ENCODE data around the gene HAVCR1. TPM values are rescaled to one million over a fixed set of nuclear protein-coding genes. Genes with fewer than 3 reads are reported as not detected.
"Not testable (repeated sequence)": the region's sequence is repeated elsewhere in the genome, so short reads cannot be mapped to it uniquely, and the experiment has no call there.

Gene HAVCR1
- total RNA-seq, 1 donor from 2014 or later: not detected

DNA sequence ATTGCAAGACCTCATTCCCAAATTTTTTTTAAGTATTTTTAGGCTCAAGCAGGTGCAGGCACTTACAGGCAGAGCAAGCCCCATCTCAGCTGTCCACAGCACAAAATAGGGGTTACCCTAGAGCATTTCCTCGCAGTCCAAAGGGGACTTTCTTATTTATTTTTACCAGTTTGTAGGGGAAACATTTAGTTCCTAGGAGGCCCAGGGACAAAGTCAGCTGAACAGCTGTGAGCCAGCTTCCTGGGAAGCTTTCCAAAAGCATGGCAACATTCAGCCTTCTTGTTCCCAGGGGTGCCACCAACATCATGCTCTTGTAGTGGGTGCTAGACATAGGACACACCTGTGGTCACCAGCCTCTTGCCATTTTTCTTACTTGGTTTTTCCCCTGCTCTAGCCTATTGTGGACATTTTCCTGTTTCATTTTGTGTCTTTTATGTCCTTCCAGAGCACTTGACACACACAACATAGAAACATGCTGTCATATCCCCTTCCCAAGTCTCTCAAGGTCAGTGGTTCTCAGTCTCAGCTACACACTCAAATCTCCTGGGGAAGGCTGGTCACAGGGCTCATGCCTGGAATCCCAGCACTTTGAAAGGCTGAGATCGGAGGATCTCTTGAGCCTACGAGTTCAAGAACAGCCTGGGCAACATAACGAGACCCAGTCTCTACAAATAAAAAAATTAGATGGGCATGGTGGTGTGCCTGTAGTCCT lies 38.2 kb downstream of the HAVCR1 start:
- ATAC-seq (ENCODE audit: poor library complexity) (peak; percentile 74), DNase-seq (no peak)
- intact Hi-C loops (cut with DNase I): no loop called here

DNA sequence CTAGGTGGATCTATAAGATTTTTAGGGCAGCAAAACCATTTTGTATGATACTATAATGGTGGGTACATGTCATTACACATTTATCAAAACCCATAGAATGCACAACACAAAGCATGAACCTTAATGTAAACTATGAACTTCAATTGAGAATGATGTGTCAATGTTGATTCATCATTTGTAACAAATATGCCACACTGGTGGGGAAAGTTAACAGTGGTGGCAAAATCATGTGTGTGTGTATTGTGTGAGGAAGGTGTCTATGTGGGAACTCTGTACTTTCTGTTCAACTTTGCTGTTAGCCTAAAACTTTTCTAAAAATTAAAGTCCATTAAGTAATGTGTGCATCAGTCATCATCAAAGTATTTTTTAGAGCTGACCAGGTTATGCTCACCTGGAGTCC lies 38.9 kb downstream of the HAVCR1 start:
- intact Hi-C loops (cut with DNase I): no loop called here
- DNase-seq: no peak

DNA sequence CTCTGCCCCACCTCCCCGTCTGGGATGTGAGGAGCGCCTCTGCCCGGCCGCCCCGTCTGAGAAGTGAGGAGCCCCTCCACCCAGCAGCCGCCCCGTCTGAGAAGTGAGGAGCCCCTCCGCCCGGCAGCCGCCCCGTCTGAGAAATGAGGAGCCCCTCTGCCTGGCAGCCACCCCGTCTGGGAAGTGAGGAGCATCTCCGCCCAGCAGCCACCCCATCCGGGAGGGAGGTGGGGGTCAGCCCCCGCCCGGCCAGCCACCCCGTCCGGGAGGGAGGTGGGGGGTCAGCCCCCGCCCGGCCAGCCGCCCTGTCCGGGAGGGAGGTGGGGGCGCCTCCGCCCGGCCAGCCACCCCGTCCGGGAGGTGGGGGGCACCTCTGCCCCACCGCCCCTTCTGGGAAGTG lies 44.8 kb downstream of the HAVCR1 start:
- ATAC-seq (ENCODE audit: poor library complexity); intact Hi-C loops (cut with DNase I); DNase-seq: not testable (repeated sequence)

More for the DNA sequence above, 38.9 kb downstream of the HAVCR1 start:
- ATAC-seq (ENCODE audit: poor library complexity): no peak

DNA sequence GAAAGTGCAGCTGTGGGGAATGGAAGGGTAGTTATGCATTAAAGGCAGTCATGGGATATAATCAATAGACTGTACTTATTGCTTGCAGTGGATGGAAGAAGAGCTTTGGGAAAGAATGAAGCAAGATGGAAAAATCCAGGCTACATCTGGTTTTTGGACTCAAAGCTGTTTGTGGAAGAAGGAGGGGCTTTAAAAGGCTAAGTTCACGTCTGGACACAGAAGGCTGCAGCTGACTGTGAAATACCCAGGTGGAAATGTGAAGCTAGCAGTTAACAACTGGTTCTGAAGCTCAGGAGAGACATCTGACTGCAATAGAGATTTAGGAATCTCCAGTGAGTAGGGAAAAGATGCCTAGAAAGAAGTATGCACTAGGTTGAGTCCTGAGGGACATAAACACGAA lies 52.7 kb downstream of the HAVCR1 start:
- no peak for DNase-seq
- intact Hi-C loops (cut with DNase I): no loop called here
- no peak for ATAC-seq (ENCODE audit: poor library complexity)

DNA sequence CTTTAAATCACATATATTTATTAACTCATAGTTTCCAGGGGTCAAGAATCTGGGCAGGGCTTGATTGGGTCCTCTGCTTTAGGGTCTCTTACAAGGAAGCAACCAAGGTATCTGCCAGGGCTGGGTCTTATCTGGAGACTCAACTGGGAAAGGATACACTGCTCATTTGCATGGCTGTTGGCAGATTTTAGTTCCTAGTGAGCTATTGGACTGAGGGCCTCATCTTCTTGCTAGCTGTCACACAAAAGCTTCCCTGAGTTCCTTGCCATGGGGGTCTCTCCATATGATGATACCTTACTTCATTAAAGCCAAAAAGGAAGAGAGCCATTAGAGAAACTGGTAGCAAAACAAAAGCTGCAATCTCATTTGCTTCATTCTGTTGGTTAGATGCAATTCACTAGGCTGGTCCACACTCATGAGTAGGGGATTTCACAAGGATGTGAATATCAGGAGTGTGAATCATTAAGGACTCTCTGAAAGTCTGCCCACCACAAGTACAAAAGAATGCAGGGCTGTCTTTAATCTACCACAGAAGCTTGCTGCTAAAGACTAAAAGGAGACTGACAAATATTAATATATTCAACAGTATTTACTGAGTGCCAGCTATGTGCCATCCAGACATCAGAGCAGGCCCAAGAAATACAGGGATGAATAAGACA lies 53.9 kb downstream of the HAVCR1 start:
- ATAC-seq (ENCODE audit: poor library complexity): no peak
- DNase-seq: no peak
- intact Hi-C loops (cut with DNase I): no loop called here

DNA sequence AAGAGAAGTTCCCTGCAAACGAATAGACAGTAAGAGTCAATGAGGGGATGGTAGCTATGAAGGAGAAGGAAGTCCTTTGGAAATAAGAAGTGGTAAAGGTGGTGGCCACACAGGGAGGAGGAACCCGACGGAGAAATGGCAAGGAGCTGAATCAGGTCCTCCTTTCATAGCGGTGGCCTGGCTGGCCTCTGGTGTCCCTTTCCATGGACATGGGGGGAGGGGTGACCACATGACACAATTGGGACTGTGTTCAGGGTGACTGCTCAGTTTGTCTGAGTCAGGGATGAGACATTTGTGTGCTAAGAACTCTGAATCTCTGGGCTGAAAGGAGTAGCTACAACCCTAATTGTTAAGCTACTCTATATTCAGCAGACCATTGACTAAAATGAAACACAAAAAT lies 67.2 kb downstream of the HAVCR1 start:
- intact Hi-C loops (cut with DNase I): no loop called here
- no peak for ATAC-seq (ENCODE audit: poor library complexity)
- no peak for DNase-seq

DNA sequence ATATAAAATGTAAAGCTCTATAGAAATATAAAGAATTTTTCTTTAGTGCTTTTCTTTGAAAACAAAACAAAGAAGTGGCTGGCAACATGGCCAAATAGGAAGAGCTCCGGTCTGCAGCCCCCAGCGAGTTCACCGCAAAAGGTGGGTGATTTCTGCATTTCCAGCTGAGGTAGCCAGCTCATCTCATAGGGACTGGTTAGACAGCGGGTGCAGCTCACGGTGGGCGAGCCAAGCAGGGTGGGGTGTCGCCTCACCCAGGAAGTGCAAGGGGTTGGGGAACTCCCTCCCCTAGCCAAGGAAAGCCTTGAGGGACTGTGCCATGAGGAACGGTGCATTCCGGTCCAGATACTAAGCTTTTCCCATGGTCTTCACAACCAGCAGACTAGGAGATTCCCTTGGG lies 74.9 kb downstream of the HAVCR1 start:
- intact Hi-C loops (cut with DNase I): no loop called here
- ATAC-seq (ENCODE audit: poor library complexity) (no peak), DNase-seq (no peak)

DNA sequence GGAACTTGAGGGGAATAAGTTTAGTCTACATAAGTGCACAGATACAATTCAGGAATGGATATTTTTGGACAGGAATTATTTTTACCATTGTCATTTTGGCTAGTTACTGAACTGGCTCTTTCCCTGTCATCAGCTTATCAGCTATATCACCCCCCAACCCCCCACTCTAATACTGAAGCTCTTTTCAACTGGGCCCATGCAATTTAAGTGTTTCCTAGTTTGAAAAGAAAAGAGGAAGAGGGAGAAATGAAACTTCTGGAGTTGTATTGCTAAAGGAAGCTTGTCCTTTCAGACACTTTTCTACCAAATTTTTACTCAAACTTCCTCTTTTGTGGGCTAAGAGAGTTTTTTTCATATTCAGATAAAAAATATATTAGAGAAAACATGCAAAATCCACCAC lies 77.4 kb downstream of the HAVCR1 start:
- ATAC-seq (ENCODE audit: poor library complexity): no peak
- intact Hi-C loops (cut with DNase I): no loop called here
- DNase-seq: no peak

Other genes starting within 250 kb of the HAVCR1 start
- gene PPP1R2B, start 208.8 kb downstream of the HAVCR1 start, total RNA-seq: not detected
- gene TIMD4, start 95.9 kb downstream of the HAVCR1 start, total RNA-seq: not detected
- gene HAVCR2, start 49.9 kb upstream of the HAVCR1 start, total RNA-seq: 2.6 TPM
- gene MED7, start 83.7 kb upstream of the HAVCR1 start, total RNA-seq: 9.5 TPM
- gene GARIN3, start 107.1 kb upstream of the HAVCR1 start, total RNA-seq: not detected
- gene ITK, start 121.7 kb upstream of the HAVCR1 start, total RNA-seq: 0.13 TPM
- gene CYFIP2, start 207.0 kb upstream of the HAVCR1 start, total RNA-seq: 27.6 TPM